ENCODE results near the gene FOXC2. TPM values are rescaled to one million over a fixed set of nuclear protein-coding genes. Genes with fewer than 3 reads are reported as not detected.

FOXC2 gene
- total RNA-seq, 2 donors from 2014 or later: 0.66 to 0.78 TPM

DNA sequence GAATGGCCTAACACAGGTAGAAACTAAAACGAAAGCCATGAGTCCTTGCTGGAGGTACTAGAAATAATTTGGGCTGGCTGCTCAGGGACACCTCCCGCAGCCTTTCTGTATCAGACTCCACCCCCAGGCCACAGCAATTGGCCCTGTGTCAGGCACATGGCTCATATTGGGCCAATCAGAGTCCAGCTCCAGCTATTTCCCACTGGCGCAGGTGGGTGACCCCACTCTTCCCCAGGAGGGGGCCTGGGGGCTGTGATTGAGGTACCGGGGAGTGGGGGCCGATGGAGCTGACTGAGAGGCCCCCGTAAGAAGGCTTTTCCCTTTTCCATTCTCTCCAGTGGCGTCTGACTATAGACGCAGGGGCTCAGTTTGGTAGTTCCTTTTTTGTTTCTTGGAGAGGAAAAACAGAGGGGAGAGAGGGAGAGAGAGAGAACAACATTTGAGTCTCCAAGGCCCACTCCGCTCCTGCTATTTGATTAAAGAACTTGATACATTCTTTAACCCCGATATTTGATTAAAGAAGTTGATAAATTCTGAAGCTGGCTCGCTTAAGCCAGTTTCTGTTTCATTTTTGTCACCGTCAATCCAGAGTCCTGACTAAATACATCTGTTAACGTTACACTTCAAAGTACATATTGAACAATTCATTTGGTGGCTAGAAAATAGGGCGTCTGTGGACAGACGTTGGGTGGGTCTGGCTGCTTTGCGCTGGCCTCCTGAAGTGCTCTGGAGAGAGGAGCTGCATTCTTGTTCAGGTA lies 38.0 kb downstream of the FOXC2 start:
- ATAC-seq (no peak), DNase-seq (no peak)
- intact Hi-C loops (cut with DNase I): no loop called here
- TF ChIP-seq POLR2A (IDR thresholded peaks at IDR 0.05): no peak
- TF ChIP-seq, protein P1, sequence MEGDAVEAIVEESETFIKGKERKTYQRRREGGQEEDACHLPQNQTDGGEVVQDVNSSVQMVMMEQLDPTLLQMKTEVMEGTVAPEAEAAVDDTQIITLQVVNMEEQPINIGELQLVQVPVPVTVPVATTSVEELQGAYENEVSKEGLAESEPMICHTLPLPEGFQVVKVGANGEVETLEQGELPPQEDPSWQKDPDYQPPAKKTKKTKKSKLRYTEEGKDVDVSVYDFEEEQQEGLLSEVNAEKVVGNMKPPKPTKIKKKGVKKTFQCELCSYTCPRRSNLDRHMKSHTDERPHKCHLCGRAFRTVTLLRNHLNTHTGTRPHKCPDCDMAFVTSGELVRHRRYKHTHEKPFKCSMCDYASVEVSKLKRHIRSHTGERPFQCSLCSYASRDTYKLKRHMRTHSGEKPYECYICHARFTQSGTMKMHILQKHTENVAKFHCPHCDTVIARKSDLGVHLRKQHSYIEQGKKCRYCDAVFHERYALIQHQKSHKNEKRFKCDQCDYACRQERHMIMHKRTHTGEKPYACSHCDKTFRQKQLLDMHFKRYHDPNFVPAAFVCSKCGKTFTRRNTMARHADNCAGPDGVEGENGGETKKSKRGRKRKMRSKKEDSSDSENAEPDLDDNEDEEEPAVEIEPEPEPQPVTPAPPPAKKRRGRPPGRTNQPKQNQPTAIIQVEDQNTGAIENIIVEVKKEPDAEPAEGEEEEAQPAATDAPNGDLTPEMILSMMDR (IDR thresholded peaks at IDR 0.05): no peak
- Histone ChIP-seq H3K27ac (no peak overlapping the region), H3K36me3 (replicated peaks in 1 of 2; ENCODE audit: insufficient read depth in 1 of 2, low read depth in 2 of 2) (no peaks in the 10 kb centered on the region), H3K27me3 (peaks cover 0 to 6% of the 10 kb centered on the region in 2 donors), H3K9me3 (no peaks in the 10 kb centered on the region), H3K4me3 (no peak overlapping the region), H3K4me1 (no peaks in the 10 kb centered on the region)
- 57 to 61% methylated on average over 16 of the region's 16 CpGs for WGBS, 2 donors

DNA sequence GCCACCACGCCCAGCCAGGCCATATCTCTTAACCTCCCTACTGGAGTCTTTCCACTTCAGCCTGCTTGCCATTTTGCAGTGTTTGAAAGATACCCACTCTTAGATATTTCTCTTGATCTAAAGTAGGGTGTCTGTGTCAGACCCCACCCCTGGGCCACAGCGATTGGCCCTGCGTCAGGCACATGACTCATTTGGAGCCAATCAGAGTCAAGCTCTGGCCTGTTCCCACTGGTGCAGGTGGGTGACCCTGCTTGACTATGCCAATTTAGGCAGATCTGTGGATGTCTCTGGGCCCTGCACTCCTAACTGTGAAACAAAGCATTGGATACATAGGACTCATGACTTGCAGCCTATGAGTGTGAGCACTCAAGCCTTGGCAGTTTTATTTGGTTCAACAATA lies 39.3 kb downstream of the FOXC2 start:
- no peaks in the 10 kb centered on the region for H3K36me3 ChIP-seq (replicated peaks in 1 of 2; ENCODE audit: insufficient read depth in 1 of 2, low read depth in 2 of 2)
- H3K27me3 ChIP-seq: peaks cover 0 to 6% of the 10 kb centered on the region in 2 donors
- no peak for TF ChIP-seq POLR2A (IDR thresholded peaks at IDR 0.05)
- TF ChIP-seq, protein P1 (IDR thresholded peaks at IDR 0.05): no peak
- intact Hi-C loops (cut with DNase I): no loop called here
- H3K9me3 ChIP-seq: no peaks in the 10 kb centered on the region
- no peak overlapping the region for H3K27ac ChIP-seq
- no peak overlapping the region for H3K4me3 ChIP-seq
- H3K4me1 ChIP-seq: no peaks in the 10 kb centered on the region
- ATAC-seq (no peak), DNase-seq (no peak)
- WGBS, 2 donors: 93 to 95% methylated on average over 3 of the region's 3 CpGs

DNA sequence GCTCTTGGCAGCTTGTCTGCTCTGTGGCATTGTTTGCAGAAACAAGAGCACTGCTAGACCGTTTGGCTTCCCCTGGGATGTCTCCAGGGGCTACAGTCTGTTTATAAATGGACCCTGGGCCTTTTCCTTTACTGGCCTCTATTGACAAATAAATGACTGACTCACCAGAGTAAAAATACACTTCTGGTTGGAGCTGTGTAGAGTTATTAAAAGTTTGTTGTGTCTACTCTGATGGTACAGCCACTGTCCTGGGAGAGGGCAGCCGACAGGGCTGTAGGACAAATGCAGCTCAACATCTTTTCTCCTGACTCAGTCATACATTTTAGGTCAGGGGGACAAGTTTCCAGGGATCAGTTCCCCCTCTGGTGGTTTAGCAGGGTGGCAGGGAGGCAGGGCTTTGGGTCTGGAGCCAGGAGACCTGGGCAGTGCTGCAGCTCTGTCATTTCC lies 41.7 kb downstream of the FOXC2 start:
- Histone ChIP-seq H3K4me3 (no peak overlapping the region), H3K36me3 (replicated peaks in 1 of 2; ENCODE audit: insufficient read depth in 1 of 2, low read depth in 2 of 2) (no peaks in the 10 kb centered on the region), H3K27ac (no peak overlapping the region), H3K27me3 (peaks cover 0 to 6% of the 10 kb centered on the region in 2 donors), H3K4me1 (no peaks in the 10 kb centered on the region), H3K9me3 (no peaks in the 10 kb centered on the region)
- WGBS, 2 donors: 18 to 23% methylated on average over 1 to 2 of the region's 2 CpGs
- intact Hi-C loops (cut with DNase I): no loop called here
- DNase-seq: no peak
- no peak for ATAC-seq
- TF ChIP-seq, protein P1 (IDR thresholded peaks at IDR 0.05): no peak
- TF ChIP-seq POLR2A (IDR thresholded peaks at IDR 0.05): no peak

DNA sequence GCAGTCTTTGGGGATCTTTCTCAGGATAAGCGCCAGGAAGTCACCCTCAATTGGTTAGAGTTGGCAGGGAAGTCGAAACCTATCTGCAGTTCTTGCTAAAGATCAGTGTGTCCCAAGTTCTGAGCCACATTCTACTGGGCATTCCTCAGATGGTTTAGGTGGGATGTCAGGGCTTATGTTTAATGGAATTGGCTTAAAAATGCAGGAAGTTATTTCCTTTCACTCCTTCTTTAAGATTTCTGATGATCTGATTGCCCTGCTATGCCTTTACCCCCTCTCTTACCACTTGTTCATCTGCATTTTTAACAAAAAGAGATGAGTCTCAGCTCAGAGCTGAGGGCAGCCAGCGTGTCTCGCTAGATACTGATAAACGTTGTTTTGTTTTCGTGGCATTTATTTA lies 42.5 kb downstream of the FOXC2 start:
- H3K27ac ChIP-seq: no peak overlapping the region
- no peak for DNase-seq
- no peak overlapping the region for H3K4me3 ChIP-seq
- no peaks in the 10 kb centered on the region for H3K4me1 ChIP-seq
- H3K36me3 ChIP-seq (replicated peaks in 1 of 2; ENCODE audit: insufficient read depth in 1 of 2, low read depth in 2 of 2): no peaks in the 10 kb centered on the region
- H3K9me3 ChIP-seq: no peaks in the 10 kb centered on the region
- no peak for TF ChIP-seq POLR2A (IDR thresholded peaks at IDR 0.05)
- TF ChIP-seq, protein P1 (IDR thresholded peaks at IDR 0.05): no peak
- WGBS, 2 donors: 55 to 58% methylated on average over 6 of the region's 6 CpGs
- intact Hi-C loops (cut with DNase I): no loop called here
- peaks cover 0 to 6% of the 10 kb centered on the region in 2 donors for H3K27me3 ChIP-seq
- no peak for ATAC-seq

DNA sequence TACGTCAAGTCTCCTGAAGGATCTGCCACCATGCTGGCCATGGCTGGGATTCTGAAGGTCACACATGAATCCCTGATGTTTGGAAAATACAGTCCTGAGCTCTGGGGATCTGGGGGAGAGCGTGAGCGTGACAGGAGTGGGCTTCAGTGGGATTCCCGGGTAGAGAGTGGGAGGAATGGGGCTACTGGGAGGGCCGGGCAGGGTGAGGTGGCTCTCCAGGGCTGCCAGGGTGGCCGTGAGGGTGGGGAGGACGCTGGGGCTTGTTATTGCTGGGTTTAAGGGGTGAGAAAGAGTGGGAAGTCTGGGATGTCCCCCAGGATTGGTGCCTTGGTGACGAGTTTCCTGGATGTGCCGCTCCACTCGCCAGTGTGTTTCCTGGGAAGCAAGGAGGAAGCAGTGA lies 43.0 kb downstream of the FOXC2 start:
- 60 to 63% methylated on average over 10 of the region's 10 CpGs for WGBS, 2 donors
- no peaks in the 10 kb centered on the region for H3K9me3 ChIP-seq
- ATAC-seq: no peak
- DNase-seq: no peak
- peaks cover 0 to 6% of the 10 kb centered on the region in 2 donors for H3K27me3 ChIP-seq
- H3K27ac ChIP-seq: no peak overlapping the region
- H3K4me1 ChIP-seq: no peaks in the 10 kb centered on the region
- no peaks in the 10 kb centered on the region for H3K36me3 ChIP-seq (replicated peaks in 1 of 2; ENCODE audit: insufficient read depth in 1 of 2, low read depth in 2 of 2)
- TF ChIP-seq POLR2A (IDR thresholded peaks at IDR 0.05): no peak
- TF ChIP-seq, protein P1 (IDR thresholded peaks at IDR 0.05): no peak
- intact Hi-C loops (cut with DNase I): no loop called here
- H3K4me3 ChIP-seq: no peak overlapping the region

Data from body of pancreas (tissue), 4 donors.